ENCODE data around the gene ATP2A1.
"Not testable (repeated sequence)": the region's sequence is repeated elsewhere in the genome, so short reads cannot be mapped to it uniquely, and the experiment has no call there.

Gene ATP2A1

GRCh38 chr16:28863929-28864793 lies 14.1 kb upstream of the ATP2A1 start:
- DNase-seq = no peak

DNA sequence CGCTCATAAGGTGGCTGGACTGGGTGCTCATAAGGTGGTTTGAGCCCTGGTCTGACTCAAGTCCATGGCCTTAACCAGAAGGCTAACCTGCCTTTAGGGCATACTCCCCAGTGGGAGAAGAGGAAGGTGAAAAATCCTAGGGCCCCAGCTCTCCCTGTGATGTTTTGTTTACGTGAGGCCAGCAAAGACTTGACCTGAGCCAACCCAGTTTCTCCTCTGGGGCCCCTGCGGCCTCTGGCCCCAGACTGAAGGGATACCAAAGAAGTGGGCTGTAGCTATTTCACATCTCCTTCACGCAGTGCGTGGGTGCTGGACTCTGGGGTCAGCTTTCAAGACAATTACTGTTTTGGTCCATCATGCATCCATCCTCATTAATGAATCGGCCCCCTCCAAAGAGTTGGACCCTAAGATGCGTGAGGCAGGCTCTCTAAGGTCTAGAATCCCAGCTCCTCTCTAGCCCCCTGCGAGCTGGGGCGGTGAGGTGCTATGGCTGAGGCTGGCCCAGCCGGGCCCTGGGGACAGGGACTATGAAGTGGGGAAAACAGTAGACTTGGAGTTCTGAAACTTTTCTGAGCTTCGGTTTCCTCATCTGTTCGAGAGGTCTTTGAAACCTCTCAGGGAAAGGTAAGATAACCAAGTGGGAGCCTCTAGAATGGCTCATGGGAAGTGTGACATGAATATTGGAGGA lies 13.1 kb upstream of the ATP2A1 start:
- no peak for DNase-seq

- DNase-seq = no peak
Measured at GRCh38 chr16:28865722-28866453, 12.4 kb upstream of the ATP2A1 start.

- DNase-seq = no peak
Measured at GRCh38 chr16:28866454-28866804, 11.9 kb upstream of the ATP2A1 start.

- no peak for DNase-seq
Measured at GRCh38 chr16:28867241-28867640, 11.0 kb upstream of the ATP2A1 start.

GRCh38 chr16:28867646-28868045 lies 10.6 kb upstream of the ATP2A1 start:
- DNase-seq = not testable (repeated sequence)

DNA sequence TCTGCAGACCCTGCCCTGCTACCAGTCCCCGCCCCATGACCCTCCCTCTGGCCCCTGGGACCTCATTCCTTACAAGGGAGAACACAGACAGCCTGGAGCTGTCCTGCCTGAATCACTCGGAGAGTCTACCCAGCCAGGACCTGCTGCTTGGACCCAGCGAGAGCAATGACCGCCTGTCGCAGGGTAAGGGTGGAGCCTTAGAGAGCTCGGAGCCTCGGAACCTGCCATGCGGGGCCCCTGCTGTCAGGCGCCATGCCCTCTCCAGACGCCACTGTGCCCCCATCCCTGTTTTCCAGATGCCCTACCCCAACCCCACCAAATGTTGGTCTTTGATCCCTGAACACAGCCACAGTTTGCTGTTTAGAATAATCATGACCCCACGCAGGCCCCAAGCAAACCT lies 9.1 kb upstream of the ATP2A1 start:
- DNase-seq = no peak

- no peak for DNase-seq
Measured at GRCh38 chr16:28872952-28873351, 5.3 kb upstream of the ATP2A1 start.

- DNase-seq = peak; percentile 59 to 70
Measured at GRCh38 chr16:28873543-28874201, 4.6 kb upstream of the ATP2A1 start.

DNA sequence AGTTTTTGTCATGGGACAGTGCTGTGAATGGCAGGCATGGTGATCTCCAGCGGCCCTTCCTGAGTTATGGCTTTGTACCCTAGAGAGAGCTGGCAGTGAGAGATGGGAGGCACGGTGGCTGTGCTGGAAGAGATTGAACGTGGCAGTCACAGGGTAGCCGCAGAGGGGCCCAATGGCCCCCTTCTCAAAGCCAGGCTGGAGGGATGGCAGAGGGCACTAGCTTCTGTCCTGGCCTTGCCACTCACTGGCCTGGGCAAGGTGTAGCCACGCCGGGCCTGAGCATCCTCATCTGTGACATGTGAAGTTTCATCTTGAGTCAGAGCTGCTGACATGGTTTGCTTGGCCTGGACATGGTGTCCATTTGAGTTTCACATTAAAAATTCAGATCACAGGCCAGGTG lies 3.9 kb upstream of the ATP2A1 start:
- no peak for DNase-seq

DNA sequence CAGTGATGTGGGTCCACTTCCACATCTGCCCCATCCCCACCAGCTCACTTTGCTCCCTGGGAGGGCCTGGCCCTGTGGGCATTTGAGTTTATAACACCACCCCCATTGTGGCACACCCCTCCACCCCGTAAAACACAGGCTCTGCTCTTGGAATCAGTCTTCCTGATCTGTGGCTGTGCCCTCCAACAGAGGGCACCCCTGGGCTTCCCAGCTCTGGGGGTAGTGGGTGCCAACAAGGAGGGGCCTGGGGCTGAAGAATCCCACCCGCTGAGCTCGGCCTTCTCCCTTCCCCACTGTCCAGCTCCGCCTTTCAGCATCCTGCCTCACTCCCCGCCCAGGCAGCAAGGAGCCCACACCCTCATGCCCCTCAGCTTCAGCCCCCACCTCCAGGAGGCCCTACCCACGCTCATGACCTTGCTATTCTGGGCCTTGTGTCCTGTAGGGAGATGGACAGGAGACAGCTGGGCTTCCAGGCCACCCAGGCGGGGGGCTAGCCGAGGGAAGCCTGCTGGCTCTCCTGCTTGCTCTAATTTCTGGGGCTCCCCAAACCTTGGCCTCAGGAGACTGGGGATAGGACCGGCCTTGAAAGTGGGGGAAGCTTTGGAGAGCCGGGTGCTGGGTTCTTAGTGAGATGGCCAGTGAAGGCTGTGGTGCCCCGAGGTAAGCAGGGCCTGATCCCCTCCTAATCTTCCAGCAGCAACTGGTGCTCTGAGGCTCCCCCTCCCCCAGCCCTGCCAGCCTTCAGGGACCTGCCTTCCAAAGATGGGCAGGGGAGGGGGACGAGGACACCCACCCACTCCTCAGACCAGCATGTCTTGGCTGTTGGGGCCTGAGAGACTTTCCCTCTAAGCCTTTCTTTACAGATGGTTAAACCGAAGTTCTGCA lies 2.9 kb upstream of the ATP2A1 start:
- DNase-seq = no peak

GRCh38 chr16:28876019-28876659 lies 2.1 kb upstream of the ATP2A1 start:
- no peak for DNase-seq

DNA sequence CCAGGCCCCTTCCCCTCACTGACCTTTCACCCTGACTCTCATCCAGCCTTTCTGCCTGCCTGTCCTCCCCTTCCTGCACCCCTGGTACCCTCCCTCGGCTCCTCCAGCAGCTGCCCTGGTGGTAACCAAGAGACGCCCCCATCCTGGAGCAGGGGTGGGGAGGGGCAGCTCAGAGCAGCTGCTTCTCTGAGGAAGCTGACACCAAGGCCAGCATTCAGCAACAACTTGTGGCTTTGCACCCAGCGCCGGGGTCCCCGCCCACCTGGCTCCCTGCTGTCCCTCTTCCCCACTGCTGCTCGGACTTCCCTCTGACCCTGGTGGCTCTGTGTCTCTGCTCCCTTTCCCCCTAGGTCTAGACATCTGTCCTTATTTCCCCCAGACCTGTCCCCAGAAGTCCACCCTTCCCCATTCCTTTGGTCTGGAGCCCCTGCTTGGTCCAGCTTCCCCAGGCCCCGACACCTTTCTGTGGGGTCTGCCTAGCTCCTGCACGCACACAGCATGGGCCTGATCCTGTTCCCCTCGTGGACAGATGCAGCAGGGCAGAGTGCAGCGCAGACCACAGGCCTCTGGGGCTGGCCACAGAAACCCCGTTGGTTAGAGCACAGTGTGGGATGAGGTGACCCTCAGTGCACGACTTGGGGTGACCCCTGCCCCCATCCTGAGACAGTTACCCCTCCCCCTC lies 1.2 kb upstream of the ATP2A1 start:
- no peak for DNase-seq

GRCh38 chr16:28877655-28878000 lies 660 bp upstream of the ATP2A1 start:
- DNase-seq = no peak

- DNase-seq = peak; percentile 8 to 21
Measured at GRCh38 chr16:28879261-28879840, 1.1 kb downstream of the ATP2A1 start.

GRCh38 chr16:28879841-28880588 lies 1.7 kb downstream of the ATP2A1 start:
- peak; percentile 93 to 94 for DNase-seq

- DNase-seq = no peak
Measured at GRCh38 chr16:28880589-28880915, 2.3 kb downstream of the ATP2A1 start.

DNA sequence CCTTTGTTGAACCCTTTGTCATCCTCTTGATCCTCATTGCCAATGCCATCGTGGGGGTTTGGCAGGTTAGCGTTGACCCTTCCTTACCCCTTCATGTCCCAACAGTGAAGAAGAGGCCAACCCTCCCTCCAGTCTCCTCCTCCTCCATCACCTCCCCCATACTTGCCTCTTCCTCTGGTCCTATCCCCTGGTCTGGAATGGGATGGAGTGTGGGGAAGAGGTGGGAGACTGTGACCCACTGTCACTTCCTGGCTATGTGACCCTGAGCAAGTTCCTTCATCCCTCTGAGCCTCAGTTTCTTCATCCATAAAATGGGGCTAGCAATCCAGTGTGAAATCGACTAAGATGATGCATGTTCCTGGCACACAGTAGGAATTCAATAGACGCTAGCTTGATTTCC lies 2.7 kb downstream of the ATP2A1 start:
- no peak for DNase-seq

GRCh38 chr16:28881565-28881964 lies 3.3 kb downstream of the ATP2A1 start:
- DNase-seq = not testable (repeated sequence)

DNA sequence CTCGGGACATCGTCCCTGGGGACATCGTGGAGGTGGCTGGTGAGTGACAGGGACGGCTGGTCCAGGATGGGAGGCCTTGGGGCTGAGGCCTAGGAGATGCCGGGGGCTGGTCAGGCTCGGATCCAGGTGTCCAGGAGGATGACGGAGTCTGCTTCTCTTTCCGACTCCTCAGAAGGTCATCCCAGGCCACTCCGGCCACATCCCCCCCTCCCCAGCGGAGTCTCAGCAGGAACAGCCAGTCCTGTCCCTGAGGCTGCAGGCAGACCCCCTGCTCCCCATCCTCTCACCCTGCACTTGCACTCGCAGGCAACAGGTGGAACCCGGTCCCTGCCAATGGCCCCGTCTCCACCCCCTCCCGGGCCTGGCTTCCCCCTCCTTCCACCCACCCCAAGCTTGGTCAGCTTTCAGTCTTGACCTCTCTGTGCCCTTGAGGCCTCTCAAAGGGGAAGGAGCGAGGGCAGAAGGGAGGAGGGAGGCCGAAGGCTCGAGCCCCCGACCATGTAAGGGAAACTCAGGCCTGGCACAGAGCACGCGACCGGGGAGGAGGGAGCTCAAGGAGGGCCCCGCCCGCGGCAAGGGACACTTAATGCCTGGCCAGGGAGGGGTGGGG lies 4.4 kb downstream of the ATP2A1 start:
- DNase-seq = no peak

All from activated CD4-positive, alpha-beta T cell treated with anti-CD3 and anti-CD28 coated beads, Interleukin-2, amount 50 U/mL, for 48 hours (primary cell).